Body of pancreas (tissue), 4 donors: ENCODE data around the gene NLN. TPM values are rescaled to one million over a fixed set of nuclear protein-coding genes. Genes with fewer than 3 reads are reported as not detected.

ENCODE experiments used
- ATAC-seq: fragments of 150-250 bp; one replicate; pipeline ENCODE4 v1.9.1; 2016
- DNase-seq, 4 donors: peaks; one replicate each; pipeline ENCODE4 v3.0.0-alpha.2; 2019
- H3K27ac ChIP-seq, 4 donors: fragments of 200-600 bp; sonication (generic); 1 replicate in 3 of 4; 2 replicates in 1 of 4; pipeline versions ENCODE4 v1.5.1 to v1.6.1; 2016 to 2019; ENCODE audit warnings: mild to moderate bottlenecking in 1 of 4, mixed read lengths in 1 of 4, moderate library complexity in 1 of 4
- H3K27me3 ChIP-seq, 2 donors: fragments of 200-600 bp; sonication (generic); one replicate each; pipeline ENCODE4 v1.6.0; 2016; ENCODE audit warnings: mild to moderate bottlenecking in 1 of 2
- H3K36me3 ChIP-seq, 2 donors: fragments of 200-600 bp; sonication (generic); replicated peaks in 1 of 2; 2 replicates each; pipeline ENCODE4 v1.5.1; 2016; ENCODE audit warnings: low read depth in 2 of 2; ENCODE audit not compliant: insufficient read depth in 1 of 2
- H3K4me1 ChIP-seq: fragments of 200-600 bp; sonication (generic); one replicate; pipeline ENCODE4 v1.6.0; 2016
- H3K4me3 ChIP-seq, 2 donors: fragments of 200-600 bp; sonication (generic); 1 replicate in 1 of 2; 2 replicates in 1 of 2; pipeline ENCODE4 v1.5.1; 2016 to 2019
- H3K9me3 ChIP-seq, 3 donors: fragments of 200-600 bp; sonication (generic); 1 replicate in 2 of 3; 2 replicates in 1 of 3; pipeline ENCODE4 v1.5.1; 2016
- CTCF ChIP-seq, 7 experiments: fragments of 450-650 bp in 4 of 7; fragments of 200-600 bp in 3 of 7; sonication (generic) in 3 of 7; IDR thresholded peaks; one replicate each; pipeline ENCODE4 v1.5.1; 2016 to 2019; ENCODE audit warnings: antibody characterized with exemption in 7 of 7
- POLR2A ChIP-seq, 3 donors: fragments of 450-650 bp; IDR thresholded peaks; one replicate each; pipeline ENCODE4 v1.6.1; 2016; ENCODE audit warnings: antibody characterized with exemption in 3 of 3, mild to moderate bottlenecking in 2 of 3
- WGBS, 2 donors: methylation state at CpG; one replicate each; pipeline ENCODE4 v1.1.5; 2017; 5-methylcytosine and 5-hydroxymethylcytosine counted together
- intact Hi-C: fragments of 100-400 bp; cut with DNase I; formaldehyde crosslinking; loops from one replicate; pipeline ENCODE4 v1.15.1; 2023
- total RNA-seq, 2 donors: library from RNA; depleted of rRNA; stranded (reverse); fragments of >200 nt; gene quantifications; one replicate each; pipeline ENCODE4 v1.1.0, GENCODE V29; 2016

The NLN gene
- total RNA-seq, 2 donors from 2014 or later = 2.3 to 8.0 TPM

- Histone ChIP-seq H3K9me3 (no peaks in the 10 kb centered on the region), H3K27me3 (no peaks in the 10 kb centered on the region), H3K4me3 (no peak overlapping the region), H3K36me3 (no peaks in the 10 kb centered on the region), H3K4me1 (no peaks in the 10 kb centered on the region), H3K27ac (no peak overlapping the region)
- no peak for TF ChIP-seq CTCF (IDR thresholded peaks at IDR 0.05)
- intact Hi-C loops = no loop called here
- ATAC-seq = no peak
- WGBS, 2 donors = 80 to 90% methylated on average over 4 of the region's 4 CpGs
- DNase-seq = no peak
Observed at GRCh38 chr5:65818592-65818991, 96.6 kb downstream of the NLN start.

- intact Hi-C loops = no loop called here
- WGBS, 2 donors = 58 to 61% methylated on average over 3 of the region's 3 CpGs
- no peaks in the 10 kb centered on the region for H3K27me3 ChIP-seq
- H3K4me3 ChIP-seq = no peak overlapping the region
- H3K36me3 ChIP-seq = no peaks in the 10 kb centered on the region
- H3K4me1 ChIP-seq = no peaks in the 10 kb centered on the region
- TF ChIP-seq CTCF (IDR thresholded peaks at IDR 0.05) = no peak
- TF ChIP-seq POLR2A (IDR thresholded peaks at IDR 0.05) = no peak
- no peak overlapping the region for H3K27ac ChIP-seq
- ATAC-seq (no peak), DNase-seq (no peak)
- no peaks in the 10 kb centered on the region for H3K9me3 ChIP-seq
Observed at GRCh38 chr5:65819215-65819904, 97.4 kb downstream of the NLN start.

DNA sequence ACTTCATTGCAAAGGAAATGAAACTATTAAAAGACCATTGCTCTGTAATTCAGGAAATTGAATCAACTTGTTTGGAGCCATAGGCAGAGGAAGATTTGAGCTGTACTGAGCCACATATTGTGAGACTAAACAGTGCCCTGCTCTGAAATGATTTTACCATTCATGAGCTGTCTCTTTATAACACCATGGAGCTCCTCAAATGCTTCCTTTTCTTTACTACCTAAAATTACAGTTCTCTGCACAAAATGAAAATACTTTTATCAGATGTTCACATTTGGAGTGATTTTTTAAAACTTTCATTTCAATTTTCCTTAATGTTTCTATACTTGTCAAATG lies 97.9 kb downstream of the NLN start:
- Histone ChIP-seq H3K9me3 (no peaks in the 10 kb centered on the region), H3K27me3 (no peaks in the 10 kb centered on the region), H3K4me1 (no peaks in the 10 kb centered on the region), H3K27ac (no peak overlapping the region), H3K36me3 (no peaks in the 10 kb centered on the region), H3K4me3 (no peak overlapping the region)
- no peak for TF ChIP-seq CTCF (IDR thresholded peaks at IDR 0.05)
- no peak for TF ChIP-seq POLR2A (IDR thresholded peaks at IDR 0.05)
- intact Hi-C loops = no loop called here
- ATAC-seq (no peak), DNase-seq (no peak)

DNA sequence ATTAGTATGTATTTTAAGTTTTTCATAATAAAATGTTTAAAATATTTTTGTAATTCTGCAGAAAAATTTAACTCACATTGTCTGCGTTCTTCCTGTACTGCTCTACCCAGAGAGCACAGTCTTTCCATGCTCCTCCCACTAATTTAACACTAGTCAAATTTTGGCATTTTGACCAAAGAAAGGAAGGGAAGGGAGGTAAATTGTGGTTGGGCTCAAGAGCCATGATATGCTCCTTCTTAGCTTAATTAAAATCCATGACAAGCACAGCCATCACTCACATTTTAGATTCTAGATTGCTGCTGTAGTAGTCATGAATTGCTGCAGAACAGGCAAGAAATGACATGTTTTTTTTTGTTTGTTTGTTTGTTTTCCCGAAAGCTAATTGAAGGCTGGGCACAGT lies 98.4 kb downstream of the NLN start:
- no peaks in the 10 kb centered on the region for H3K9me3 ChIP-seq
- TF ChIP-seq POLR2A (IDR thresholded peaks at IDR 0.05) (no peak), CTCF (IDR thresholded peaks at IDR 0.05) (no peak)
- H3K4me3 ChIP-seq = no peak overlapping the region
- DNase-seq = no peak
- no peak overlapping the region for H3K27ac ChIP-seq
- whole genome bisulfite sequencing, 2 donors = 86 to 91% methylated on average over 2 of the region's 2 CpGs
- H3K36me3 ChIP-seq = no peaks in the 10 kb centered on the region
- ATAC-seq = no peak
- H3K4me1 ChIP-seq = no peaks in the 10 kb centered on the region
- intact Hi-C loops = no loop called here
- H3K27me3 ChIP-seq = no peaks in the 10 kb centered on the region

- H3K4me1 ChIP-seq = no peaks in the 10 kb centered on the region
- no peak overlapping the region for H3K4me3 ChIP-seq
- H3K27ac ChIP-seq = no peak overlapping the region
- ATAC-seq = no peak
- WGBS, 2 donors = 74 to 77% methylated on average over 4 of the region's 4 CpGs
- H3K36me3 ChIP-seq = no peaks in the 10 kb centered on the region
- no peaks in the 10 kb centered on the region for H3K9me3 ChIP-seq
- TF ChIP-seq CTCF (IDR thresholded peaks at IDR 0.05) (no peak), POLR2A (IDR thresholded peaks at IDR 0.05) (no peak)
- intact Hi-C loops = no loop called here
- H3K27me3 ChIP-seq = no peaks in the 10 kb centered on the region
- DNase-seq = no peak
Observed at GRCh38 chr5:65821966-65822365, 100.0 kb downstream of the NLN start.
